ENCODE results near the gene SYNPO2.

SYNPO2 gene

DNA sequence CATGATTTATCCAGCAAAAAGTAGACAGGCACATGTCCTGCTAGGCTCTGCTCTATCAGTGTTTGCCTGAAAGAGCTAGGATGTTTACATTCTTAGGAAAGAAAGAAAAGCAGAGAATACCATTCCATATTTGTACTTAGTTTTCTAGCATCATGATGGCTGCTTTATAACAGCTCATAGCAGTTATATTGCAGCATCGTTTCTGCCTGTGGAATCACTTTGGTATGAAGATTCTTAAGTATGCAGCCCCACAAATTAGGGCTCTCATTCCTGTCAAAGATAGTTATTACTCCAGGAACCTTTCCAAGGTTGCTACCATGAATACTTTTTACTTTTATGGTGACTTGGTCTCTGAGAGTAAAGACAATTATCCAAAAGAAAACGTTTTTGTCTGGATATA is 128.0 kb downstream of the SYNPO2 start:
- no peak for TF ChIP-seq TAF1 (IDR thresholded peaks at IDR 0.05; ENCODE audit: borderline replicate concordance, insufficient read depth, low read length)
- no peak for TF ChIP-seq FOXP2 (optimal IDR thresholded peaks at IDR 0.05; ENCODE audit: borderline replicate concordance, extremely low read depth, extremely low read length, insufficient read depth)
- TF ChIP-seq, protein P1, sequence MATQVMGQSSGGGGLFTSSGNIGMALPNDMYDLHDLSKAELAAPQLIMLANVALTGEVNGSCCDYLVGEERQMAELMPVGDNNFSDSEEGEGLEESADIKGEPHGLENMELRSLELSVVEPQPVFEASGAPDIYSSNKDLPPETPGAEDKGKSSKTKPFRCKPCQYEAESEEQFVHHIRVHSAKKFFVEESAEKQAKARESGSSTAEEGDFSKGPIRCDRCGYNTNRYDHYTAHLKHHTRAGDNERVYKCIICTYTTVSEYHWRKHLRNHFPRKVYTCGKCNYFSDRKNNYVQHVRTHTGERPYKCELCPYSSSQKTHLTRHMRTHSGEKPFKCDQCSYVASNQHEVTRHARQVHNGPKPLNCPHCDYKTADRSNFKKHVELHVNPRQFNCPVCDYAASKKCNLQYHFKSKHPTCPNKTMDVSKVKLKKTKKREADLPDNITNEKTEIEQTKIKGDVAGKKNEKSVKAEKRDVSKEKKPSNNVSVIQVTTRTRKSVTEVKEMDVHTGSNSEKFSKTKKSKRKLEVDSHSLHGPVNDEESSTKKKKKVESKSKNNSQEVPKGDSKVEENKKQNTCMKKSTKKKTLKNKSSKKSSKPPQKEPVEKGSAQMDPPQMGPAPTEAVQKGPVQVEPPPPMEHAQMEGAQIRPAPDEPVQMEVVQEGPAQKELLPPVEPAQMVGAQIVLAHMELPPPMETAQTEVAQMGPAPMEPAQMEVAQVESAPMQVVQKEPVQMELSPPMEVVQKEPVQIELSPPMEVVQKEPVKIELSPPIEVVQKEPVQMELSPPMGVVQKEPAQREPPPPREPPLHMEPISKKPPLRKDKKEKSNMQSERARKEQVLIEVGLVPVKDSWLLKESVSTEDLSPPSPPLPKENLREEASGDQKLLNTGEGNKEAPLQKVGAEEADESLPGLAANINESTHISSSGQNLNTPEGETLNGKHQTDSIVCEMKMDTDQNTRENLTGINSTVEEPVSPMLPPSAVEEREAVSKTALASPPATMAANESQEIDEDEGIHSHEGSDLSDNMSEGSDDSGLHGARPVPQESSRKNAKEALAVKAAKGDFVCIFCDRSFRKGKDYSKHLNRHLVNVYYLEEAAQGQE (IDR thresholded peaks at IDR 0.05; ENCODE audit: insufficient read depth in 1 of 2, low read depth in 2 of 2, low read length in 2 of 2) = no peak
- no peak for TF ChIP-seq SIN3A (IDR thresholded peaks at IDR 0.05; ENCODE audit: borderline replicate concordance, insufficient read depth, low read length)
- no peak for TF ChIP-seq POLR2AphosphoS5 (IDR thresholded peaks at IDR 0.05; ENCODE audit: low read depth, low read length)

DNA sequence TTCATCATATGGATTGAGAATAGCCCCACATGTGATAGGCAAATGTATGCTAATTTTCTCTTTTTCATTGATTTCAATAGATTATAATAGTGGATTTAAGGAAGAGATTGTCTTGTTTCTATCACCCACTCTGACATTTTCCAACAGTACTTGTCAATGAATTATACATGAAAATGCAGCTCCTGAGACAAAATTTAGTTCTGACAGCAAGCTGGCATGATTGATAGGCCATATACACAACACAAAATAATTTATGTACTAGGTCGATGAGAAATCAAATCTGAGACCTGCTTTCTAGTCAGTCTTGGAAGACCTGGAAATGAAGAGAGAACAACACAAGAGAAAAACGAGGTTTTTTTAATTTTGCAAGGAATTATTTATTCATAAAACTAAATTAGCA is 129.0 kb downstream of the SYNPO2 start:
- TF ChIP-seq, protein P1 (IDR thresholded peaks at IDR 0.05; ENCODE audit: insufficient read depth in 1 of 2, low read depth in 2 of 2, low read length in 2 of 2) = no peak
- TF ChIP-seq TAF1 (IDR thresholded peaks at IDR 0.05; ENCODE audit: borderline replicate concordance, insufficient read depth, low read length) = no peak
- TF ChIP-seq POLR2AphosphoS5 (IDR thresholded peaks at IDR 0.05; ENCODE audit: low read depth, low read length) = no peak
- TF ChIP-seq SIN3A (IDR thresholded peaks at IDR 0.05; ENCODE audit: borderline replicate concordance, insufficient read depth, low read length) = no peak
- TF ChIP-seq FOXP2 (optimal IDR thresholded peaks at IDR 0.05; ENCODE audit: borderline replicate concordance, extremely low read depth, extremely low read length, insufficient read depth) = no peak

DNA sequence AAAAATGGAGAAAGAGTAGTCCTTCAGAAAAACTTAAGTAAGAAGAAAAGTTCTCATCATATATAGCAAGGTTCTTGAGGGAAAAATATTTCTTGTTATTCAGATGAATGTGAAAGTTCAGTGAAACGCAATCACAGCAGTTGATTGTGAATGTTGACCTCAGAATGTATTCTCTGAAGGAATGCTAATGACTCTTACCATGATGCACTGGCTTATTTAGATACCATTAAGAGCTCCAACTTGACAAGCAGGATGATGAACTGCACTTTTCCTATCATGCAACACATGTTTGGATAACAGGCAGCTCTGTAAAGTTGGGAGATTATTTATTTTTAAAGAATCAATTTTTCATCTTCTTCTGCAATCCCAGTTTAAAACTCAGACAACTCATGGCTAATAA is 131.5 kb downstream of the SYNPO2 start:
- TF ChIP-seq TAF1 (IDR thresholded peaks at IDR 0.05; ENCODE audit: borderline replicate concordance, insufficient read depth, low read length) (no peak), POLR2AphosphoS5 (IDR thresholded peaks at IDR 0.05; ENCODE audit: low read depth, low read length) (no peak), SIN3A (IDR thresholded peaks at IDR 0.05; ENCODE audit: borderline replicate concordance, insufficient read depth, low read length) (no peak), FOXP2 (optimal IDR thresholded peaks at IDR 0.05; ENCODE audit: borderline replicate concordance, extremely low read depth, extremely low read length, insufficient read depth) (no peak)
- TF ChIP-seq, protein P1 (IDR thresholded peaks at IDR 0.05; ENCODE audit: insufficient read depth in 1 of 2, low read depth in 2 of 2, low read length in 2 of 2) = no peak

DNA sequence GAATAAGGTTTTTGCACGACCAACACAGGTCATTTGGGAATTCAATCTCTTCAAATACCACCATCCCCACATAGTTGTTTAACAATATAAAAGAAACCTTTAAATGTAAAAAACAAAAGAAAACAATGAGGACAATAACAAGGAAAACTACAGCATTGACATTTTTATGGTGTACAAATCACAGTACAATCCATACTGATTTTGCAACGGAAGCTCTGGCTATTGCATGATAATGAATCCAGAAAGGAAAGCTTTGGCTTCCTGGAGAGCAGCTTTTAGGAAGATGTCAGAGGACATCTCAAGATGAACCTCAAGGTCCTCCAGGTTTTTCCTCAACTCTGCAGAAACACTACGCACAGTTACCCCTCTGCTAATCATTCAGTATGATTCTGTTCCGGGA is 135.4 kb downstream of the SYNPO2 start:
- TF ChIP-seq, protein P1 (IDR thresholded peaks at IDR 0.05; ENCODE audit: insufficient read depth in 1 of 2, low read depth in 2 of 2, low read length in 2 of 2) = no peak
- TF ChIP-seq TAF1 (IDR thresholded peaks at IDR 0.05; ENCODE audit: borderline replicate concordance, insufficient read depth, low read length) = no peak
- TF ChIP-seq FOXP2 (optimal IDR thresholded peaks at IDR 0.05; ENCODE audit: borderline replicate concordance, extremely low read depth, extremely low read length, insufficient read depth) = no peak
- TF ChIP-seq POLR2AphosphoS5 (IDR thresholded peaks at IDR 0.05; ENCODE audit: low read depth, low read length) = no peak
- no peak for TF ChIP-seq SIN3A (IDR thresholded peaks at IDR 0.05; ENCODE audit: borderline replicate concordance, insufficient read depth, low read length)

DNA sequence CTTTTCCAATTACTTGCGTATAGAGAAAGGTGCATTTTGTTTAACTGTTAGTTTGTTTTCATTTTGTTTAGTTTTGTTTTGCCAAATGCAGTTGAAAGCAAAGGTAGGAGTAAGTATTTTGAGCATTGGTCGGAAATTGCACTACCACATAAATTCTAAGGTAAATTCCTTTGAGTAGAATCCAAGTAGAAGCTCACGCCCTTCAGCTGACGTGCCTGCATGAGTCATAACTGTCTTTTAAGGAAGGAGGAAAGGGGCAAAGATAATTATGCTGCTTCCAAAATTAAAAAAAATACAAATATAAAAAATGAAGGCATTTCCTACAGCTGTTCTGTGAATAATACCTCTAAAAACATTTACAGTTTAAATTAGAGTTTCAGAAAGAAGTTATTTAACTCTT is 136.8 kb downstream of the SYNPO2 start:
- TF ChIP-seq SIN3A (IDR thresholded peaks at IDR 0.05; ENCODE audit: borderline replicate concordance, insufficient read depth, low read length) = no peak
- TF ChIP-seq, protein P1 (IDR thresholded peaks at IDR 0.05; ENCODE audit: insufficient read depth in 1 of 2, low read depth in 2 of 2, low read length in 2 of 2) = no peak
- TF ChIP-seq TAF1 (IDR thresholded peaks at IDR 0.05; ENCODE audit: borderline replicate concordance, insufficient read depth, low read length) = no peak
- no peak for TF ChIP-seq FOXP2 (optimal IDR thresholded peaks at IDR 0.05; ENCODE audit: borderline replicate concordance, extremely low read depth, extremely low read length, insufficient read depth)
- no peak for TF ChIP-seq POLR2AphosphoS5 (IDR thresholded peaks at IDR 0.05; ENCODE audit: low read depth, low read length)
